Measurements from ENCODE around the gene PTGES3.
A peak's percentile ranks its signal among the peaks of the same experiment; 100 is the strongest.
"Not testable (repeated sequence)": the region's sequence is repeated elsewhere in the genome, so short reads cannot be mapped to it uniquely, and the experiment has no call there.

Gene PTGES3

DNA sequence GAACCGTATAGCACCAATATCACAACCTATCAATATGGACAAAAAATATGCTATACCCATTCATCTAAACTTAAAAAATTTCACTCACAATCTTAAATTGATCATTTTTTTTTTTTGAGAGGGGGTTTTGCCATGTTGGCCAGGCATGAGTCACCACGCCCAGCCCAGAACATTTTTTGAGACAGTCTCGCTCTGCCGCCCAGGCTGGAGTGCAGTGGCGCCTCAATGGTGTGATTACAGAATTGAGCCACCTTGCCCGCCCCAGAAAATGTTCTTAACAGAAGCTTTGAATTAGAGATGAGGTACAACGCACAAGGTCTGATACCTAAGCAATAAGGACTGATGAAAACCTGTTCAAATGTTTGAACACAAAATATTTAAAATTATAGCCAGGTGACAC is 26.5 kb downstream of the PTGES3 start:
- TF ChIP-seq, protein P1, sequence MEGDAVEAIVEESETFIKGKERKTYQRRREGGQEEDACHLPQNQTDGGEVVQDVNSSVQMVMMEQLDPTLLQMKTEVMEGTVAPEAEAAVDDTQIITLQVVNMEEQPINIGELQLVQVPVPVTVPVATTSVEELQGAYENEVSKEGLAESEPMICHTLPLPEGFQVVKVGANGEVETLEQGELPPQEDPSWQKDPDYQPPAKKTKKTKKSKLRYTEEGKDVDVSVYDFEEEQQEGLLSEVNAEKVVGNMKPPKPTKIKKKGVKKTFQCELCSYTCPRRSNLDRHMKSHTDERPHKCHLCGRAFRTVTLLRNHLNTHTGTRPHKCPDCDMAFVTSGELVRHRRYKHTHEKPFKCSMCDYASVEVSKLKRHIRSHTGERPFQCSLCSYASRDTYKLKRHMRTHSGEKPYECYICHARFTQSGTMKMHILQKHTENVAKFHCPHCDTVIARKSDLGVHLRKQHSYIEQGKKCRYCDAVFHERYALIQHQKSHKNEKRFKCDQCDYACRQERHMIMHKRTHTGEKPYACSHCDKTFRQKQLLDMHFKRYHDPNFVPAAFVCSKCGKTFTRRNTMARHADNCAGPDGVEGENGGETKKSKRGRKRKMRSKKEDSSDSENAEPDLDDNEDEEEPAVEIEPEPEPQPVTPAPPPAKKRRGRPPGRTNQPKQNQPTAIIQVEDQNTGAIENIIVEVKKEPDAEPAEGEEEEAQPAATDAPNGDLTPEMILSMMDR (IDR thresholded peaks at IDR 0.05; ENCODE audit: low read depth, low read length): no peak
- DNase-seq (ENCODE audit: low read depth in 2 of 2): no peak
- no peak overlapping the region for H3K4me3 ChIP-seq (replicated peaks in 1 of 2; ENCODE audit: low read depth in 2 of 2, low read length in 2 of 2)

DNA sequence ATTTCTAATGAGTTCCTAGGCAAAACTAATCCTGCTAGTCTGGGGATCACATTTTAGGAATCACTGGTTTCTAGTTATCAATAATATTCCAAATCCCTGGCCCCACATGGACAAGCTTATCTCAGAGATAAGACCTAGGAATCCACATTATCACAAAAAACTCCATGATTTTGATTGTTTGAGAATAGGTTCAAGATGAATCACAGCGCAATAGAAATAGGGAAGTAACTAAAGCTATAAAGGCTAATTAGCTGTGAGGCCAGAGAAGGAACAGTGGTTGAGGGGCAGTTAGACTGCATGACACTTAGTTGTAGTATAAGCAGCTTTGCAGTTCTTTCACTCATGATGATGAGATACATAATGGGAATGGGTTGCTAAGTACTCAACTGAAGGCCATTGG is 29.2 kb downstream of the PTGES3 start:
- DNase-seq (ENCODE audit: low read depth in 2 of 2): no peak

DNA sequence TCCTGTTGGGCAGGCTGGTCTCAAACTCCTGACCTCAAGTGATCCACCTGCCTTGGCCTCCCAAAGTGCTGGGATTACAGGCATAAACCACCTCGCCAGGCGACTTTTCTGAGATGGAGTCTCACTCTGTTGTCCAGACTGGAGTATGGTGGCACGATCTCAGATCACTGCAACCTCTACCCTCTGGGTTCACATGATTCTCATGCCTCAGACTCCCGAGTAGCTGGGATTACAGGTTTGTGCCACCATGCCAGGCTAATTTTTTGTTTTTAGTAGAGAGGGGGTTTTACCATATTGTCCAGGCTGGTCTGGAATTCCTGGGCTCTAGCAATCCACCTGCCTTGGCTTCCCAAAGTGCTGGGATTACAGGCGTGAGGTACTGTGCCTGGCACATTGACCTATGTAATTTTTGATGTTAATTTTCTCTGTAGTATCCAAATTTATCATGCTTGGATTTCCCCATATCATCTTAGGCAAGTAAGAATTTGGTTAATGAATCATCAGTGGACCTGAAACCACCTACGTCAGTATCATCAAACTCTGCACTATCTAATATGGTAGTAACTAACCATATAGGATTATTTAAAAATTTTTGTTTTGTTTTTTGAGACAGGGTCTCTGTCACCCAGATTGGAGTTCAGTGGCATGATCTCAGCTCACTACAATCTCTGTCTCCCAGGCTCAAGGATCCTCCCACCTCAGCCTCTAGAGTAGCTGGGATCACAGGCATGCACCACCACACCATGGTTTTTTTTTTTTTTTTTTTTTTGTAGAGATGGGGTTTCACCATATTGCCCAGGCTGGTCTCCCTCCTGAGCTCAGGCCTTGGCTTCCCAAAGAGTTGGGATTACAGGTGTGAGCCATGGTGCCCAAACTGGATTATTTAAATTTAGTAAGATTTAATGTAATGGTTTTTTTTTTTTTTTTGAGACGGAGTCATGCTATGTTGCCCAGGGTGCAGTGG is 30.4 kb downstream of the PTGES3 start:
- peak in 1 of 2 donors; percentile 20 for DNase-seq (ENCODE audit: low read depth in 2 of 2)
- H3K4me3 ChIP-seq (replicated peaks in 1 of 2; ENCODE audit: low read depth in 2 of 2, low read length in 2 of 2): no peak overlapping the region
- TF ChIP-seq, protein P1 (IDR thresholded peaks at IDR 0.05; ENCODE audit: low read depth, low read length): no peak

More for the DNA sequence above, 29.2 kb downstream of the PTGES3 start:
- H3K4me3 ChIP-seq (replicated peaks in 1 of 2; ENCODE audit: low read depth in 2 of 2, low read length in 2 of 2): no peak overlapping the region
- TF ChIP-seq, protein P1 (IDR thresholded peaks at IDR 0.05; ENCODE audit: low read depth, low read length): no peak

DNA sequence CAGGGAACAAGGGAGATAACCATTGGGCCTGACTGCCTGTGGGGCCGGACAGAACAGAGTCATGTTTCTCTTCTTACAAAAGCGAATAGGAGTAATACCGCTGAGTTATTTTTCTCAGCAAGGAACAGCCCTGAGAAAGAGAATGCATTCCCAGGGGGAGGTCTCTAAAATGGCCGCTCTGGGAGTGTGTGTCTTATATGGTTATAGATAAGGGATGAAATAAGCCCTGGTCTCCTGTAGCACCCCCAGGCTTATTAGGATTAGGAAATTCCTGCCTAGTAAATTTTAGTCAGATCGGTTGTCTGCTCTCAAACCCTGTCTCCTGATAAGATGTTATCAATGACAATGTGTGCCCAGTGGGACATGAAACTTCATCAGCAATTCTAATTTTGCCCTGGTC is 34.3 kb downstream of the PTGES3 start:
- H3K4me3 ChIP-seq (replicated peaks in 1 of 2; ENCODE audit: low read depth in 2 of 2, low read length in 2 of 2); DNase-seq (ENCODE audit: low read depth in 2 of 2): not testable (repeated sequence)

DNA sequence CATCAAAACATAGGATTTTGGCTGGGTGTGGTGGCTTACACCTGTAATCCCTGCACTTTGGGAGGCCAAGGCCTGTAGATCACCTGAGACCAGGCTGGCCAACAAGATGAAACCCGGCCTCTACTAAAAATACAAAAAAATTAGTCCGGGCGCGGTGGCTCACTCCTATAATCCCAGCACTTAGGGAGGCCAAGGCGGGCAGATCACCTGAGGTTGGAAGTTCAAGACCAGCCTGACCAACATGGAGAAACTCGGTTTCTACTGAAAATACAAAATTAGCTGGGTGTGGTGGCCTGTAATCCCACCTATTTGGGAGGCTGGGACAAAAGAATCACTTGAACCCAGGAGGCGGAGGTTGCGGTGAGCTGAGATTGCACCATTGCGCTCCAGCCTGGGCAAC is 40.1 kb downstream of the PTGES3 start:
- not testable (repeated sequence) for H3K4me3 ChIP-seq (replicated peaks in 1 of 2; ENCODE audit: low read depth in 2 of 2, low read length in 2 of 2); DNase-seq (ENCODE audit: low read depth in 2 of 2)

DNA sequence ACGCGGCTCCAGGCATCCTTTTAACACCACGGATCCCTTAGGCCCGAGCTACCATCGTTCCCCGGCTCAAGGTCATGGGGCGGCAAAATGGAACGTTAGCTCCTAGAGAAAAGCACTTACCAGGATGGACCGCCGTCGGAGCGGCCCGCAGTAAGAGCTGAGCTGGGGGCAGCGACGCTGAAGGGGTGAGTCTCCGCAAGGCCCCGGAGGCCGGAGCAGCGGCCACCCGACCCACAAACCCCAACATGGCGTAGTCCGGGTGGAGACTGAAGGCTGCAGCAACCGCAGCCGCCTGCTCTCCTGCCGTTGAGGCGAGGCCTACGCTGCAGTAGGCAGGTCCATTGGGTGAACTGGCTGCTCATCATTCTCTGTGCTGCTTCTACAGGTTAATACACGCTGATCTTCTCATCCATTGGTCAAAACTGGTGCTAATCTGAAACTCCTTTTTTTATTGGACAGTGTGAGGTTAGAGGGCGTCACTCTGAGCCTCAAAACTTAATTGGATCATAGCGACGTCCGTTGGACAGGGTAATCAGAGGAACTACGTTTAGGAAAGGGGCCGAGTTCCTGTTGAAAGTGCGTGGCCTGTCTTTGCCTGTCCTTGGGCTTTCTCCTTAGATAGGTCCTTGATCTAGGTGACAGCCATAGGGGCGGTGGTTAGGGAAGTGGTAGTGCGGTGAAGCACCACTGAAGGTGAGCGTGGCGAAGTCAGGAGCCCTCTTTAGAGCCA is 42.2 kb downstream of the PTGES3 start, which contains the start of gene ATP5F1B:
Gene ATP5F1B, minus strand, starts transcription at position 268 of the 730 bp plus-strand sequence. Its CDS starts 21 bp downstream, at position 247.
- TF ChIP-seq, protein P1 (IDR thresholded peaks at IDR 0.05; ENCODE audit: low read depth, low read length): no peak

DNA sequence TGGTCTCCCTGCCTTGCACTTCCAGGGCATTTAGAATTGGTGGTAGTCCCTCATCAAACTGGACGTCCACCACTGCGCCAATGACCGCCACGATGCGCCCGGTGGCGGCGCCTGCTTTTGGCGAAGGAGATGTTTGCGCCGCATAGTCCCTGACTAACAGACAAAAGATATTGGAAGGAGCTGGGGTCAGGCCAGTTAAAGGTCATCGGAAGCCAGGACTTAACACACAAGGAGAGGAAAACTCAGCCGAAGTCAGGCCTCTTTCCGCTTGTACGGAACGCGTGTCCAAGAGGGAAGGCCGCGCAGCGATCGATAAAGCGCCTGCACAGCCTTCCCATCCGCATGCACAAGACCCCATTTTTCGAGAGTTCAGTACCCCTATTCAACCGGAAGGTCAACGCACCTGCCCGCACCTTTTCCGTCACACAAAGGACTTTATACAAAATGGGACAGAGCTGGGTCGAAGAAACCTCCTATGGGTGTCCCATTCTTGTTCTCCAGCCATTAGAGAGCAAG is 42.8 kb downstream of the PTGES3 start:
- TF ChIP-seq, protein P1 (IDR thresholded peaks at IDR 0.05; ENCODE audit: low read depth, low read length): no peak
- DNase-seq (ENCODE audit: low read depth in 2 of 2): peak in 1 of 2 donors; percentile 18

More for the DNA sequence above, 42.2 kb downstream of the PTGES3 start, which contains the start of gene ATP5F1B:
- peak within 1 kb of the TSS; percentile 99 to 100 for H3K4me3 ChIP-seq (replicated peaks in 1 of 2; ENCODE audit: low read depth in 2 of 2, low read length in 2 of 2)
- DNase-seq (ENCODE audit: low read depth in 2 of 2): peak; percentile 100

More for the DNA sequence above, 42.8 kb downstream of the PTGES3 start:
- peak overlapping the region; percentile 99 to 100 for H3K4me3 ChIP-seq (replicated peaks in 1 of 2; ENCODE audit: low read depth in 2 of 2, low read length in 2 of 2)

Data from cardiac fibroblast (primary cell).